Natural killer cell (primary cell): ENCODE results near the gene NUCKS1. TPM values are rescaled to one million over a fixed set of nuclear protein-coding genes. Genes with fewer than 3 reads are reported as not detected.

Source experiments
- ATAC-seq, 3 donors: fragments of 150-1000 bp in 2 of 3; fragments of 200-7000 bp in 1 of 3; cut with Tn5 transposase; 1 replicate in 1 of 3; 2 replicates in 2 of 3; pipeline ENCODE4 v1.10.0; 2021; ENCODE audit warnings: mild to moderate bottlenecking in 2 of 3, moderate library complexity in 2 of 3
- DNase-seq, 2 donors: peaks; one replicate each; pipeline versions ENCODE4 v3.0.0 to v3.0.0-alpha.2; 2013 to 2021; ENCODE audit warnings: mixed read lengths in 1 of 2
- H3K27ac ChIP-seq: one replicate; pipeline ENCODE4 v1.5.1; 2013; ENCODE audit warnings: mild to moderate bottlenecking, low read length
- H3K27me3 ChIP-seq: one replicate; pipeline ENCODE4 v1.6.1; 2013; ENCODE audit warnings: low read length; ENCODE audit not compliant: control insufficient read depth, insufficient read depth
- H3K36me3 ChIP-seq: one replicate; pipeline ENCODE4 v1.6.1; 2013; ENCODE audit warnings: low read length; ENCODE audit not compliant: control insufficient read depth, insufficient read depth
- H3K4me1 ChIP-seq: one replicate; pipeline ENCODE4 v1.6.1; 2013; ENCODE audit warnings: low read length; ENCODE audit not compliant: control insufficient read depth, insufficient read depth
- H3K4me3 ChIP-seq: one replicate; pipeline ENCODE4 v1.5.1; 2013; ENCODE audit warnings: low read length
- H3K9me3 ChIP-seq: one replicate; pipeline ENCODE4 v1.6.1; 2013; ENCODE audit warnings: low read length; ENCODE audit not compliant: control insufficient read depth, insufficient read depth
- H3K27ac Mint-ChIP-seq, 2 donors: one replicate each; pipeline ENCODE4 v1.8.0; 2022; ENCODE audit warnings: mild to moderate bottlenecking in 2 of 2, mixed read lengths in 2 of 2, moderate library complexity in 1 of 2
- H3K27me3 Mint-ChIP-seq, 2 donors: one replicate each; pipeline ENCODE4 v1.8.0; 2022; ENCODE audit warnings: low read depth in 2 of 2, mixed read lengths in 2 of 2
- H3K36me3 Mint-ChIP-seq: one replicate; pipeline ENCODE4 v1.8.0; 2022; ENCODE audit warnings: mixed read lengths
- H3K4me1 Mint-ChIP-seq, 2 donors: one replicate each; pipeline ENCODE4 v1.8.0; 2022; ENCODE audit warnings: mixed read lengths in 2 of 2
- H3K4me3 Mint-ChIP-seq: one replicate; pipeline ENCODE4 v1.8.0; 2022; ENCODE audit warnings: mild to moderate bottlenecking, moderate library complexity, mixed read lengths
- H3K9me3 Mint-ChIP-seq, 2 donors: one replicate each; pipeline ENCODE4 v1.8.0; 2022; ENCODE audit warnings: mixed read lengths in 2 of 2
- CTCF ChIP-seq: fragments of 200-600 bp; IDR thresholded peaks from one replicate; pipeline ENCODE4 v1.8.0; 2022; ENCODE audit warnings: antibody characterized with exemption
- WGBS: methylation state at CpG from one replicate; pipeline ENCODE4 v1.1.7; 2013; ENCODE audit warnings: missing lambda C conversion rate; ENCODE audit not compliant: insufficient coverage; 5-methylcytosine and 5-hydroxymethylcytosine counted together
- intact Hi-C: fragments of 100-400 bp; cut with micrococcal nuclease; formaldehyde crosslinking; loops from one replicate; pipeline ENCODE4 v1.14.2; 2022
- total RNA-seq, 4 donors: library from RNA; stranded (reverse); fragments of 120-200 nt in 1 of 4; gene quantifications; one replicate each; pipeline versions ENCODE4 v1.2.3 to v1.2.4, GENCODE V29; 2013 to 2022

NUCKS1 gene
- total RNA-seq, 3 donors from 2014 or later (not counting 1 experiment from before 2014, with no cell fraction given): 89.2 to 113 (median 103) TPM

- Histone ChIP-seq H3K4me3 (no peak overlapping the region), H3K36me3 (no peaks in the 10 kb centered on the region), H3K9me3 (no peaks in the 10 kb centered on the region), H3K27me3 (no peaks in the 10 kb centered on the region), H3K27ac (no peak overlapping the region), H3K4me1 (no peaks in the 10 kb centered on the region)
- 87% methylated on average over 4 of the region's 4 CpGs for WGBS
- Mint-ChIP-seq H3K4me3 (no peak overlapping the region), H3K4me1 (no peaks in the 10 kb centered on the region), H3K9me3 (no peaks in the 10 kb centered on the region), H3K27me3 (peaks cover 4 to 6% of the 10 kb centered on the region in 2 donors), H3K36me3 (no peaks in the 10 kb centered on the region), H3K27ac (no peak overlapping the region)
- intact Hi-C loops: no loop called here
- no peak for DNase-seq
- ATAC-seq: no peak
- TF ChIP-seq CTCF: no peak
Observed at GRCh38 chr1:205701891-205702290, 48.1 kb downstream of the NUCKS1 start.

GRCh38 chr1:205701420-205701819 is 48.6 kb downstream of the NUCKS1 start:
- no peaks in the 10 kb centered on the region for H3K36me3 ChIP-seq
- Mint-ChIP-seq H3K4me3 (no peak overlapping the region), H3K27ac (no peak overlapping the region), H3K27me3 (peaks cover 9 to 11% of the 10 kb centered on the region in 2 donors), H3K4me1 (no peaks in the 10 kb centered on the region), H3K36me3 (no peaks in the 10 kb centered on the region), H3K9me3 (no peaks in the 10 kb centered on the region)
- H3K9me3 ChIP-seq: no peaks in the 10 kb centered on the region
- intact Hi-C loops: no loop called here
- 35% methylated on average over 2 of the region's 2 CpGs for WGBS
- no peak for TF ChIP-seq CTCF
- no peak for DNase-seq
- no peak overlapping the region for H3K27ac ChIP-seq
- no peak for ATAC-seq
- no peaks in the 10 kb centered on the region for H3K27me3 ChIP-seq
- H3K4me1 ChIP-seq: no peaks in the 10 kb centered on the region
- H3K4me3 ChIP-seq: no peak overlapping the region

- H3K27ac Mint-ChIP-seq: no peak overlapping the region
- intact Hi-C loops: no loop called here
- Histone ChIP-seq H3K27ac (no peak overlapping the region), H3K4me3 (no peak overlapping the region), H3K9me3 (no peaks in the 10 kb centered on the region), H3K27me3 (no peaks in the 10 kb centered on the region), H3K36me3 (no peaks in the 10 kb centered on the region), H3K4me1 (no peaks in the 10 kb centered on the region)
- no peaks in the 10 kb centered on the region for H3K4me1 Mint-ChIP-seq
- H3K9me3 Mint-ChIP-seq: no peaks in the 10 kb centered on the region
- 8% methylated on average over 1 of the region's 2 CpGs for WGBS
- no peak for TF ChIP-seq CTCF
- no peak for DNase-seq
- H3K36me3 Mint-ChIP-seq: no peaks in the 10 kb centered on the region
- H3K27me3 Mint-ChIP-seq: peaks cover 11 to 12% of the 10 kb centered on the region in 2 donors
- ATAC-seq: no peak
- no peak overlapping the region for H3K4me3 Mint-ChIP-seq
Observed at GRCh38 chr1:205700865-205701401, 49.0 kb downstream of the NUCKS1 start.

- Mint-ChIP-seq H3K27ac (no peak overlapping the region), H3K4me1 (no peaks in the 10 kb centered on the region), H3K9me3 (no peaks in the 10 kb centered on the region), H3K27me3 (peaks cover 11 to 12% of the 10 kb centered on the region in 2 donors), H3K4me3 (no peak overlapping the region), H3K36me3 (no peaks in the 10 kb centered on the region)
- Histone ChIP-seq H3K36me3 (no peaks in the 10 kb centered on the region), H3K9me3 (no peaks in the 10 kb centered on the region), H3K4me1 (no peaks in the 10 kb centered on the region), H3K27me3 (no peaks in the 10 kb centered on the region), H3K27ac (no peak overlapping the region), H3K4me3 (no peak overlapping the region)
- WGBS: 82% methylated on average over 4 of the region's 4 CpGs
- intact Hi-C loops: no loop called here
- no peak for TF ChIP-seq CTCF
- ATAC-seq: no peak
- DNase-seq: no peak
Observed at GRCh38 chr1:205699416-205699815, 50.6 kb downstream of the NUCKS1 start.
